ENCODE data around the gene ACAN.

ACAN gene

GRCh38 chr15:88860212-88860611, 57.0 kb downstream of the ACAN start:
- no peak for DNase-seq (ENCODE audit: low spot score)
- in situ Hi-C loops (cut with MboI; ENCODE audit: low sequenced_read_pairs, unreplicated experiment) = no loop called here
- TF ChIP-seq CTCF (IDR thresholded peaks at IDR 0.05; ENCODE audit: borderline replicate concordance, control extremely low read depth, extremely low read depth, insufficient read depth, missing control alignments) = no peak

GRCh38 chr15:88863412-88863811, 60.2 kb downstream of the ACAN start:
- no peak for DNase-seq (ENCODE audit: low spot score)
- in situ Hi-C loops (cut with MboI; ENCODE audit: low sequenced_read_pairs, unreplicated experiment) = no loop called here
- no peak for TF ChIP-seq CTCF (IDR thresholded peaks at IDR 0.05; ENCODE audit: borderline replicate concordance, control extremely low read depth, extremely low read depth, insufficient read depth, missing control alignments)

- TF ChIP-seq CTCF (IDR thresholded peaks at IDR 0.05; ENCODE audit: borderline replicate concordance, control extremely low read depth, extremely low read depth, insufficient read depth, missing control alignments) = no peak
- in situ Hi-C loops (cut with MboI; ENCODE audit: low sequenced_read_pairs, unreplicated experiment) = no loop called here
- DNase-seq (ENCODE audit: low spot score) = no peak
Measured at GRCh38 chr15:88864861-88865497, 61.7 kb downstream of the ACAN start.

- DNase-seq (ENCODE audit: low spot score) = no peak
- in situ Hi-C loops (cut with MboI; ENCODE audit: low sequenced_read_pairs, unreplicated experiment) = no loop called here
- no peak for TF ChIP-seq CTCF (IDR thresholded peaks at IDR 0.05; ENCODE audit: borderline replicate concordance, control extremely low read depth, extremely low read depth, insufficient read depth, missing control alignments)
Measured at GRCh38 chr15:88865498-88866099, 62.4 kb downstream of the ACAN start.

- no peak for DNase-seq (ENCODE audit: low spot score)
- in situ Hi-C loops (cut with MboI; ENCODE audit: low sequenced_read_pairs, unreplicated experiment) = no loop called here
- no peak for TF ChIP-seq CTCF (IDR thresholded peaks at IDR 0.05; ENCODE audit: borderline replicate concordance, control extremely low read depth, extremely low read depth, insufficient read depth, missing control alignments)
Measured at GRCh38 chr15:88866295-88866881, 63.2 kb downstream of the ACAN start.

GRCh38 chr15:88871313-88871712, 68.1 kb downstream of the ACAN start:
- in situ Hi-C loops (cut with MboI; ENCODE audit: low sequenced_read_pairs, unreplicated experiment) = no loop called here
- DNase-seq (ENCODE audit: low spot score) = no peak
- TF ChIP-seq CTCF (IDR thresholded peaks at IDR 0.05; ENCODE audit: borderline replicate concordance, control extremely low read depth, extremely low read depth, insufficient read depth, missing control alignments) = no peak
